NCI-H526 treated with DMSO at 0.1 percent for 48 hours (cell line): Measurements from ENCODE around the gene FBXO22.
"Not testable (repeated sequence)": the region's sequence is repeated elsewhere in the genome, so short reads cannot be mapped to it uniquely, and the experiment has no call there.

Source experiments
- DNase-seq: peaks from one replicate; lab custom pipeline; 2025; lab: John Stamatoyannopoulos, UW

FBXO22 gene

GRCh38 chr15:75903331-75904239 lies at the start of gene FBXO22:
FBXO22 (plus strand) TSS chr15:75903878; CDS start chr15:75903964, 86 bp downstream.
- peak; percentile 84 for DNase-seq

GRCh38 chr15:75857886-75858285 lies 45.8 kb upstream of the FBXO22 start:
- no peak for DNase-seq

- no peak for DNase-seq
Measured at GRCh38 chr15:75861750-75862402, 41.8 kb upstream of the FBXO22 start.

- DNase-seq, result no peak
Measured at GRCh38 chr15:75862796-75863195, 40.9 kb upstream of the FBXO22 start.

DNA sequence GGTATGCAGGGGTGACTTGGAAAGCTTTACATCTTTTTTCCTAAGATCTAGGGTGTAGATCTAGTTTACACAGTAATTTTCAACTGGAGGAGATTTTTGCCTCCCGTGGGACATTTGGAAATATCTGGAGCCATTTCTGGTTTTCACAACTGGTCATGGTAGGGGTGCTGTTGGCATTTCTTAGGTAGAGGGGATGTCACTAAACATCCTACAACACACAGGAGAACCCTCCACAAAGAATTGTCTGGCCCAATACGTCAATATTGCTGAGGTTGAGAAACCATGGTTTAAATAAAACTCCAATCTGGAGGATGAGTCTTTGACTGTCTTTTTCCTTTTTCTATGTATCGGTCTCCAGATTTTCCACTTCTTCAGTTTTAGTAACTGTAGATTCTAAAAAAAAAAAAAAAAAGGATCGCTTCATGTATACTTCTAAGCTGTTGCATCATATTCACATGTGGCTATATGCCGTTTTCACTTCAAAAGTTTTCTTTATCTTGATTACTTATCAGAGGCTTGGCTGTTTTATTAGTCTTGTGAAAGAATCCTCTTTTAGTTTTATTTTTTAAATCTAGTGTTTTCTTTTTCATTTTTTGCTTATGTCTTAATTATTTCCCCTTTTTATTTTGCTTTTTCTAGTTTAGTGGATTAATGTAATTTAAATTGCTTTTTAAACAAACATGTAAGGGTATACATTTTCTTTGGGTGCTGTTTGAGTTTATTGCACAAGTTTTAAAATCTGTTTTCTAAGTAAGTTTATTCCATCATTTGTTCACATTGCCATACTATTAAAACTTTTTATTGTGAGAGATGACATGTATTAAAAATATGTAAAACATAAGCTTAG lies 39.2 kb upstream of the FBXO22 start:
- no peak for DNase-seq

DNA sequence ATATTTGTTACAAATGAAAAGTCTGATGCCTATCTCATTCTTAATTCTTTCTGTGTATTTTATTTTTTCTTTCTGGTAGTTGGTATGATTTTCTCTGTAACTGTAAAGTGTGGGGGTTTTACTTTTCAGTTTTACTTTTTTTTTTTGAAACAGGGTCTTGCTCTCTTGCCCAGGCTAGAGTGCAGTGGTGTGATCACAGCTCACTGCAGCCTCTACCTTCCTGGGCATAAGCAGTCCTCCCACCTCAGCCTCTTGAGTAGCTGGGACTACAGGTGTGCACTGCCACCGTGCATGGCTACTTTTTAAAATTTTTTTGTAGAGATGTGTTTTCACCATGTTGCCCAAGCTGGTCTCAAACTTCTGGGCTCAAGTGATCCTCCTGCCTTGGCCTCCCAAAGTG lies 37.6 kb upstream of the FBXO22 start:
- not testable (repeated sequence) for DNase-seq

GRCh38 chr15:75866916-75867315 lies 36.8 kb upstream of the FBXO22 start:
- no peak for DNase-seq

- DNase-seq, result no peak
Measured at GRCh38 chr15:75867449-75867848, 36.2 kb upstream of the FBXO22 start.

DNA sequence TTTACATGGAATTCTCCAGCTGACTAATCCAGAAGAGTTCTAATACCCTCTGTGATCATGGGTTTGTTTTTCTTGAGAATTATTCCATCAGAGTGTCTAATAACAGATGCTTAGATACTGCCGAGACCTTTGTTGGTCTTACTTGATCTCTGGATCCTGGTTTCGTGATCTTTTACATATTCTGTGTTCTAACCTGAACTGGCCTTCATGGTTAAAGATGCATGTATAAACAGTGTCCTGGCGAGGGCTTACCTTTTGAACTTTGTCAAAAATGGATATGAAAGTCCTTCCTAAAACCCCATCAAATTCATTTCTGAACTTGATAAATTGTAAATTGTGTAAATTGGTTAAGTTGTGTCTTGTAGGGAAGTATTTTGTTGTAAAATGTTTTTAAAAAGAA lies 35.7 kb upstream of the FBXO22 start:
- DNase-seq, result no peak

- DNase-seq, result no peak
Measured at GRCh38 chr15:75869446-75869845, 34.2 kb upstream of the FBXO22 start.

GRCh38 chr15:75871589-75871988 lies 32.1 kb upstream of the FBXO22 start:
- DNase-seq, result not testable (repeated sequence)

GRCh38 chr15:75872403-75872990 lies 31.2 kb upstream of the FBXO22 start:
- DNase-seq, result no peak

DNA sequence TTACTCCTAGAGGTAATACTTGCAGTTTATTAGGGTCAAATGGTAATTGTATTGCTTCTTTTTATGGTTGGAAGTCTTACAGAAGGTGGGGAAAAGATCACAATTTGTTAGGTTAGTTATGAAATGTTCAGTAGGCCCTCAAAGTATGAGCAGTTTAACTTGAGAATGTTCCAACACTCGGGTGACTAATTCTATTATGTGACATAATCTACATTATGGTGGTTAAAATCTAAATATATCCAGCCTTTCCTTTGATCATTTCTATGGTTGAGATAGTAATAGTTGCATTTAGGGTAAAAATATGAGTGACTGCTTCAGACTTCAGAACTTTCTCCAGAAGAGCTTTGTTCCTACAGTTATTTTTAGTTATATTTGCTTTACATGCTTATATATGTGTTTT lies 19.6 kb upstream of the FBXO22 start:
- no peak for DNase-seq

- DNase-seq, result peak; percentile 41
Measured at GRCh38 chr15:75887178-75887577, 16.5 kb upstream of the FBXO22 start.

- DNase-seq, result no peak
Measured at GRCh38 chr15:75891895-75892294, 11.8 kb upstream of the FBXO22 start.

DNA sequence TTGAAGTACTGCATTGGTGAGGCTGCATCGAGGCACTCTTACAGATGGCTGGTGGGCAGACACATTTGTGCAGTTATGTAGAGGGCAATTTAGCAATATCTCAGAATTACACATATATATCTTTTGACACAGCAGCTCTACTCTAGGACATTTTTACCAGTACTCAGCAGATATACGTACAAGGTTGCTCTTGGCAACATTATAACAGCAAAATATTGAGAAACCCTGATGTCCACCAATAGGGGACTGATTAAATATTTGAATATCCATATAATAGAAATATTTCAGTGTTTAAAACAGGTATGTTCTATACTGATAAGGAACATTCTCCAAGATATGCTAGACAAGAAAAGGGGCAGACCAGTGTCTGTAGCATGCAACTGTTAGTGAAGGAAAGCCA lies 7.9 kb upstream of the FBXO22 start:
- no peak for DNase-seq

- no peak for DNase-seq
Measured at GRCh38 chr15:75900577-75900976, 3.1 kb upstream of the FBXO22 start.

- no peak for DNase-seq
Measured at GRCh38 chr15:75902129-75902557, 1.5 kb upstream of the FBXO22 start.

DNA sequence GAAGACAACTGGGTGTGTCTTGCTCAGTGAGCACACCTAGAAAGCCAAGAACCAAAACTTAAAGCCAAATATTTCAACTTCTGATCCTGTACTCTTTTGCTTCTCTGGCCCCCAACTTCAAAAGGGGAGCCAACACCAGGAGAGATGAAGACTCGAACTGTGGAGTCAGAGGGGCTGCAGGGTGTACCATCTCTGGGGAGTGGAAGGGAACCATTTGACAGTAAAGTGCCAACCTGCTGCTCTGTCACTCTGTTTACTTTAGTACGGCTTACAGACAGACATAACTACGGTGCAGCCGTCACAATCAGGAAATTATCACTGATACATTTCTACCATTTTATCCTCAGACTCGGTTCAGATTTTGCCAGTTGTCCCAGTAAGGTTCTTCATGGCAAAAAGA lies 1.6 kb downstream of the FBXO22 start:
- DNase-seq, result no peak

GRCh38 chr15:75910355-75910754 lies 6.7 kb downstream of the FBXO22 start:
- DNase-seq, result not testable (repeated sequence)

DNA sequence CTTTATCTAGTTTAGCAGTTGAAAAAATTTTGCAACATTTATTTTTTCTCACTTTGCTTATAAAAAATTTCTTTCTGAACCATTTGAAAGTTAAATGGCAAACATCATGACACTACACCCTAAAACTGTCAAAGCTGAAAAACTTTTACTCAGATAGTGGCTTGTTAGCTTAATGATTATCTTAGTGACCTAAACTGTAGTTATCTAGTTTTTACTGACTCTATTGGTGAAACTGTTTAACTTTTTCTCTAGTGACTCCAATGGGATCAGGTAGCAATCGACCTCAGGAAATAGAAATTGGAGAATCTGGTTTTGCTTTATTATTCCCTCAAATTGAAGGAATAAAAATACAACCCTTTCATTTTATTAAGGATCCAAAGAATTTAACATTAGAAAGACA lies 13.3 kb downstream of the FBXO22 start:
- no peak for DNase-seq

GRCh38 chr15:75918135-75918534 lies 14.5 kb downstream of the FBXO22 start:
- no peak for DNase-seq
